Thyroid gland (tissue), 4 donors: ENCODE measurements around the gene PLEKHM2.

ENCODE experiments used
- CTCF ChIP-seq, 6 experiments: fragments of 200-600 bp in 3 of 6; fragments of 450-650 bp in 3 of 6; sonication (generic) in 3 of 6; IDR thresholded peaks; one replicate each; pipeline ENCODE4 v1.5.1; 2016 to 2019; ENCODE audit warnings: antibody characterized with exemption in 6 of 6, mild to moderate bottlenecking in 2 of 6, inconsistent platforms in 1 of 6, moderate library complexity in 1 of 6
- POLR2A ChIP-seq, 2 donors: fragments of 450-650 bp; IDR thresholded peaks; one replicate each; pipeline ENCODE4 v1.6.1; 2017; ENCODE audit warnings: antibody characterized with exemption in 2 of 2, mild to moderate bottlenecking in 2 of 2, moderate library complexity in 1 of 2

- TF ChIP-seq CTCF (IDR thresholded peaks at IDR 0.05) (no peak), POLR2A (IDR thresholded peaks at IDR 0.05) (no peak)
Measured at GRCh38 chr1:15712168-15712567, 28.0 kb downstream of the PLEKHM2 start.
